ENCODE data around the gene CYP26A1.

Gene CYP26A1

GRCh38 chr10:93124580-93125318 is 51.1 kb downstream of the CYP26A1 start:
- DNase-seq, result no peak

GRCh38 chr10:93125966-93126365 is 52.3 kb downstream of the CYP26A1 start:
- no peak for DNase-seq

GRCh38 chr10:93126483-93127052 is 52.9 kb downstream of the CYP26A1 start:
- DNase-seq, result no peak

Data from activated CD4-positive, CD25-positive, alpha-beta regulatory T cell (primary cell).